Measurements from ENCODE around the gene GNAQ. TPM values are rescaled to one million over a fixed set of nuclear protein-coding genes. Genes with fewer than 3 reads are reported as not detected.

Gene GNAQ
- total and polyA plus RNA-seq, 4 donors, result 24.6 to 86.2 (median 51.4) TPM

DNA sequence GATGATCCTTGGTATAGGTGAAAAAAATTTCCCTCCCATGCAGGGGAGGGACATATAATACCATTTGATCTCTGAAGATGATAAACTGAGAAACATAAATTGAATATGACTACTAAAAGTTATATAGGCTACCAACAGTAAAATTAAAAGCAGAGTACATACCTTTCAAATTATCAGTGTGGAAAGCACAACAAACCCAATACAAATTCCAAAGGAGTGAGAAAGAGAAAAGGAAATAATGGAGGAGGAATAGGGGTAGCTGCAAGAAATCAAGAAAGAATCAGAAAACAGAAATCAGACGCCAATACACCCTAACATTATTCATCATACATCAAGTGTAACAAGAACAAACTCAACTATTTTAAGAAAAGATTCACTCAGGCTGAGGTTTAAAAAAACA is 17.7 kb downstream of the GNAQ start:
- 82 to 94% methylated on average over 1 of the region's 1 CpG for WGBS, 2 donors
- Histone ChIP-seq H3K9ac (ENCODE audit: insufficient read depth in 1 of 2, low read length in 2 of 2) (no peak overlapping the region), H3K27ac (ENCODE audit: low read depth in 1 of 2, low read length in 1 of 2) (no peak overlapping the region), H3K36me3 (ENCODE audit: control insufficient read depth in 4 of 4, insufficient read depth in 4 of 4, low read length in 4 of 4) (no peaks in the 10 kb centered on the region), H3K9me3 (ENCODE audit: control insufficient read depth in 4 of 4, insufficient read depth in 3 of 4, low read length in 3 of 4) (no peaks in the 10 kb centered on the region), H3K4me3 (no peak overlapping the region), H3K27me3 (ENCODE audit: control insufficient read depth in 3 of 3, insufficient read depth in 3 of 3, low read length in 2 of 3) (no peaks in the 10 kb centered on the region), H3K4me1 (ENCODE audit: control insufficient read depth in 5 of 5, insufficient read depth in 5 of 5, low read length in 5 of 5) (peaks cover 0 to 14% (median 5%) of the 10 kb centered on the region in 5 donors)
- ATAC-seq (ENCODE audit: insufficient read depth, low FRiP score), result no peak
- no peak for TF ChIP-seq CTCF (IDR thresholded peaks at IDR 0.05; ENCODE audit: control extremely low read depth, extremely low read depth)
- DNase-seq, result no peak

GRCh38 chr9:78011049-78011448 is 20.6 kb downstream of the GNAQ start:
- no peaks in the 10 kb centered on the region for H3K9me3 ChIP-seq (ENCODE audit: control insufficient read depth in 4 of 4, insufficient read depth in 3 of 4, low read length in 3 of 4)
- DNase-seq (no peak), ATAC-seq (ENCODE audit: insufficient read depth, low FRiP score) (no peak)
- H3K4me3 ChIP-seq, result no peak overlapping the region
- no peak for TF ChIP-seq CTCF (IDR thresholded peaks at IDR 0.05; ENCODE audit: control extremely low read depth, extremely low read depth)
- no peaks in the 10 kb centered on the region for H3K36me3 ChIP-seq (ENCODE audit: control insufficient read depth in 4 of 4, insufficient read depth in 4 of 4, low read length in 4 of 4)
- H3K27me3 ChIP-seq (ENCODE audit: control insufficient read depth in 3 of 3, insufficient read depth in 3 of 3, low read length in 2 of 3), result no peaks in the 10 kb centered on the region
- peaks cover 0 to 14% (median 8%) of the 10 kb centered on the region in 5 donors for H3K4me1 ChIP-seq (ENCODE audit: control insufficient read depth in 5 of 5, insufficient read depth in 5 of 5, low read length in 5 of 5)
- no peak overlapping the region for H3K27ac ChIP-seq (ENCODE audit: low read depth in 1 of 2, low read length in 1 of 2)
- no peak overlapping the region for H3K9ac ChIP-seq (ENCODE audit: insufficient read depth in 1 of 2, low read length in 2 of 2)

GRCh38 chr9:78010445-78010844 is 21.2 kb downstream of the GNAQ start:
- TF ChIP-seq CTCF (IDR thresholded peaks at IDR 0.05; ENCODE audit: control extremely low read depth, extremely low read depth), result no peak
- Histone ChIP-seq H3K9me3 (ENCODE audit: control insufficient read depth in 4 of 4, insufficient read depth in 3 of 4, low read length in 3 of 4) (no peaks in the 10 kb centered on the region), H3K27ac (ENCODE audit: low read depth in 1 of 2, low read length in 1 of 2) (peak overlapping the region in 1 of 2 donors; percentile 21), H3K27me3 (ENCODE audit: control insufficient read depth in 3 of 3, insufficient read depth in 3 of 3, low read length in 2 of 3) (no peaks in the 10 kb centered on the region), H3K36me3 (ENCODE audit: control insufficient read depth in 4 of 4, insufficient read depth in 4 of 4, low read length in 4 of 4) (no peaks in the 10 kb centered on the region), H3K9ac (ENCODE audit: insufficient read depth in 1 of 2, low read length in 2 of 2) (no peak overlapping the region), H3K4me1 (ENCODE audit: control insufficient read depth in 5 of 5, insufficient read depth in 5 of 5, low read length in 5 of 5) (peaks cover 0 to 14% (median 8%) of the 10 kb centered on the region in 5 donors), H3K4me3 (no peak overlapping the region)
- DNase-seq, result no peak
- 41 to 46% methylated on average over 5 of the region's 5 CpGs for WGBS, 2 donors
- no peak for ATAC-seq (ENCODE audit: insufficient read depth, low FRiP score)

- no peak overlapping the region for H3K27ac ChIP-seq (ENCODE audit: low read depth in 1 of 2, low read length in 1 of 2)
- DNase-seq (no peak), ATAC-seq (ENCODE audit: insufficient read depth, low FRiP score) (no peak)
- 57 to 69% methylated on average over 4 of the region's 4 CpGs for WGBS, 2 donors
- no peaks in the 10 kb centered on the region for H3K27me3 ChIP-seq (ENCODE audit: control insufficient read depth in 3 of 3, insufficient read depth in 3 of 3, low read length in 2 of 3)
- no peaks in the 10 kb centered on the region for H3K9me3 ChIP-seq (ENCODE audit: control insufficient read depth in 4 of 4, insufficient read depth in 3 of 4, low read length in 3 of 4)
- TF ChIP-seq CTCF (IDR thresholded peaks at IDR 0.05; ENCODE audit: control extremely low read depth, extremely low read depth), result no peak
- H3K4me3 ChIP-seq, result no peak overlapping the region
- H3K9ac ChIP-seq (ENCODE audit: insufficient read depth in 1 of 2, low read length in 2 of 2), result no peak overlapping the region
- peaks cover 0 to 14% (median 10%) of the 10 kb centered on the region in 5 donors for H3K4me1 ChIP-seq (ENCODE audit: control insufficient read depth in 5 of 5, insufficient read depth in 5 of 5, low read length in 5 of 5)
- no peaks in the 10 kb centered on the region for H3K36me3 ChIP-seq (ENCODE audit: control insufficient read depth in 4 of 4, insufficient read depth in 4 of 4, low read length in 4 of 4)
Measured at GRCh38 chr9:78009186-78009585, 22.4 kb downstream of the GNAQ start.
